GM21529 (cell line): ENCODE results near the gene GPX4.

Experiments used
- ATAC-seq: cut with Tn5 transposase; IDR thresholded peaks from one replicate; pipeline ENCODE4 v1.9.1; 2021; ENCODE audit not compliant: unreplicated experiment

The GPX4 gene

GRCh38 chr19:1147934-1148549 lies 44.2 kb downstream of the GPX4 start:
- ATAC-seq: no peak

GRCh38 chr19:1149259-1150045 lies 45.7 kb downstream of the GPX4 start:
- ATAC-seq: no peak

- ATAC-seq: no peak
These were observed 46.7 kb downstream of the GPX4 start for GRCh38 chr19:1150333-1151036.

- no peak for ATAC-seq
These were observed 47.4 kb downstream of the GPX4 start for GRCh38 chr19:1151037-1151724.

GRCh38 chr19:1151917-1152587 lies 48.3 kb downstream of the GPX4 start:
- ATAC-seq: no peak

- ATAC-seq: no peak
These were observed 50.3 kb downstream of the GPX4 start for GRCh38 chr19:1153891-1154730.

GRCh38 chr19:1154731-1155351 lies 51.0 kb downstream of the GPX4 start:
- no peak for ATAC-seq

- ATAC-seq: no peak
These were observed 51.8 kb downstream of the GPX4 start for GRCh38 chr19:1155352-1156304.
